H1 (cell line): ENCODE results near the gene SULF2. TPM values are rescaled to one million over a fixed set of nuclear protein-coding genes. Genes with fewer than 3 reads are reported as not detected.

Experiments used
- EP300 ChIP-seq, 2 experiments: IDR thresholded peaks; 1 replicate in 1 of 2; 2 replicates in 1 of 2; pipeline ENCODE4 v1.6.1; 2011 to 2012; ENCODE audit warnings: low read depth in 2 of 2, low read length in 2 of 2, mild to moderate bottlenecking in 2 of 2, borderline replicate concordance in 1 of 2, inconsistent platforms in 1 of 2, moderate library complexity in 1 of 2
- HDAC6 ChIP-seq: IDR thresholded peaks from one replicate; pipeline ENCODE4 v1.7.1; 2012; ENCODE audit warnings: low read depth, mild to moderate bottlenecking, inconsistent platforms, low read length, moderate library complexity
- NRF1 ChIP-seq: IDR thresholded peaks from 2 replicates; pipeline ENCODE4 v1.6.1; 2011; ENCODE audit warnings: mild to moderate bottlenecking, low read depth, low read length, improper control_type of control experiment
- POLR2AphosphoS5 ChIP-seq: IDR thresholded peaks from 2 replicates; pipeline ENCODE4 v1.6.1; 2011; ENCODE audit warnings: low read depth, low read length
- POU5F1 ChIP-seq: IDR thresholded peaks from 2 replicates; pipeline ENCODE4 v1.6.1; 2011; ENCODE audit warnings: low read depth, mild to moderate bottlenecking, low read length, moderate library complexity
- SP2 ChIP-seq: IDR thresholded peaks from 2 replicates; pipeline ENCODE4 v1.6.1; 2012; ENCODE audit warnings: mild to moderate bottlenecking, low read length, inconsistent platforms
- SP4 ChIP-seq: IDR thresholded peaks from 2 replicates; pipeline ENCODE4 v1.6.1; 2012; ENCODE audit warnings: low read length, inconsistent platforms
- polyA plus RNA-seq, 7 experiments: library from polyadenylated mRNA; depleted of rRNA in 3 of 7; stranded (reverse) in 5 of 7; unstranded in 2 of 7; fragments of >200 nt in 5 of 7; fragments of 200-250 nt in 2 of 7; gene quantifications; 1 replicate in 5 of 7; 2 replicates in 1 of 7; 4 replicates in 1 of 7; pipeline versions ENCODE4 v1.2.1 to v1.2.3, GENCODE V29; 2011 to 2013; ENCODE audit warnings: missing spikeins in 2 of 7, mixed read lengths in 2 of 7
- total RNA-seq: library from RNA; stranded (reverse); fragmentation: NEBNext Ultra II Directional; extraction: Animal tissue kit (Norgen Biotek cat#: 25700); gene quantifications from 2 replicates; pipeline ENCODE4 v1.2.1, GENCODE V29; 2021
- TF ChIP-seq, protein P1 (sequence below): fragments of 300-600 bp; sonication (generic); IDR thresholded peaks from 2 replicates; pipeline ENCODE4 v1.7.1; 2012; ENCODE audit warnings: low read length, moderate library complexity, mild to moderate bottlenecking, inconsistent platforms; ENCODE audit not compliant: insufficient replicate concordance
- TF ChIP-seq, protein P2 (sequence below): IDR thresholded peaks from 2 replicates; pipeline ENCODE4 v1.6.1; 2011; ENCODE audit warnings: low read length, improper control_type of control experiment
- TF ChIP-seq, protein P3 (sequence below): IDR thresholded peaks from 2 replicates; pipeline ENCODE4 v1.6.1; 2011; ENCODE audit warnings: low read depth, mild to moderate bottlenecking, low read length; ENCODE audit not compliant: insufficient read depth

The SULF2 gene
- total and polyA plus RNA-seq, 2 of the 8 experiments (the other 6 are each of a cell fraction or from before 2014, with no cell fraction given): 15.7 to 28.2 TPM

DNA sequence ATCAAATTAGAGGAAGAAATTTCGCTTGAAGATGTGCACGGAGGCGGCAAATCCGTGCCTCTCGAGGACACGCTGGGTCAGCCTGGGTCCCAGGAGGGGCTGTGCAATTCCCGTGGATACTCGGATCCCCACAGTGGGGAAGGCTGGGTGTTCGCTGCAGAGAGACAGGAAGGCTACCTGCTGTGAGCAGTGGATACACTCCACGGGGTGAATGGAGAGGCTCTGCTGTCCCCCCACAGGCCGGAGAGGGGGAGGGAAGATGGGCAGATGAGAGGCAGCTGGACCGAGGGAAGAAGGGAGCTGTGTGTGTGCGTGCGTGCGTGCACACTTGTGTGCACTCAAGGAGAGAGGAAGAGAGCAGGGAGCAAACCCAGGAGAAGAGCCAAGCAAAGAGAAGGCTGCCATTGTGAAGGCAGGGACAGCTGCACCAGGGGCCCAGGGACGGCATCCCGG is 57.3 kb downstream of the SULF2 start (continued):
- TF ChIP-seq, protein P1, sequence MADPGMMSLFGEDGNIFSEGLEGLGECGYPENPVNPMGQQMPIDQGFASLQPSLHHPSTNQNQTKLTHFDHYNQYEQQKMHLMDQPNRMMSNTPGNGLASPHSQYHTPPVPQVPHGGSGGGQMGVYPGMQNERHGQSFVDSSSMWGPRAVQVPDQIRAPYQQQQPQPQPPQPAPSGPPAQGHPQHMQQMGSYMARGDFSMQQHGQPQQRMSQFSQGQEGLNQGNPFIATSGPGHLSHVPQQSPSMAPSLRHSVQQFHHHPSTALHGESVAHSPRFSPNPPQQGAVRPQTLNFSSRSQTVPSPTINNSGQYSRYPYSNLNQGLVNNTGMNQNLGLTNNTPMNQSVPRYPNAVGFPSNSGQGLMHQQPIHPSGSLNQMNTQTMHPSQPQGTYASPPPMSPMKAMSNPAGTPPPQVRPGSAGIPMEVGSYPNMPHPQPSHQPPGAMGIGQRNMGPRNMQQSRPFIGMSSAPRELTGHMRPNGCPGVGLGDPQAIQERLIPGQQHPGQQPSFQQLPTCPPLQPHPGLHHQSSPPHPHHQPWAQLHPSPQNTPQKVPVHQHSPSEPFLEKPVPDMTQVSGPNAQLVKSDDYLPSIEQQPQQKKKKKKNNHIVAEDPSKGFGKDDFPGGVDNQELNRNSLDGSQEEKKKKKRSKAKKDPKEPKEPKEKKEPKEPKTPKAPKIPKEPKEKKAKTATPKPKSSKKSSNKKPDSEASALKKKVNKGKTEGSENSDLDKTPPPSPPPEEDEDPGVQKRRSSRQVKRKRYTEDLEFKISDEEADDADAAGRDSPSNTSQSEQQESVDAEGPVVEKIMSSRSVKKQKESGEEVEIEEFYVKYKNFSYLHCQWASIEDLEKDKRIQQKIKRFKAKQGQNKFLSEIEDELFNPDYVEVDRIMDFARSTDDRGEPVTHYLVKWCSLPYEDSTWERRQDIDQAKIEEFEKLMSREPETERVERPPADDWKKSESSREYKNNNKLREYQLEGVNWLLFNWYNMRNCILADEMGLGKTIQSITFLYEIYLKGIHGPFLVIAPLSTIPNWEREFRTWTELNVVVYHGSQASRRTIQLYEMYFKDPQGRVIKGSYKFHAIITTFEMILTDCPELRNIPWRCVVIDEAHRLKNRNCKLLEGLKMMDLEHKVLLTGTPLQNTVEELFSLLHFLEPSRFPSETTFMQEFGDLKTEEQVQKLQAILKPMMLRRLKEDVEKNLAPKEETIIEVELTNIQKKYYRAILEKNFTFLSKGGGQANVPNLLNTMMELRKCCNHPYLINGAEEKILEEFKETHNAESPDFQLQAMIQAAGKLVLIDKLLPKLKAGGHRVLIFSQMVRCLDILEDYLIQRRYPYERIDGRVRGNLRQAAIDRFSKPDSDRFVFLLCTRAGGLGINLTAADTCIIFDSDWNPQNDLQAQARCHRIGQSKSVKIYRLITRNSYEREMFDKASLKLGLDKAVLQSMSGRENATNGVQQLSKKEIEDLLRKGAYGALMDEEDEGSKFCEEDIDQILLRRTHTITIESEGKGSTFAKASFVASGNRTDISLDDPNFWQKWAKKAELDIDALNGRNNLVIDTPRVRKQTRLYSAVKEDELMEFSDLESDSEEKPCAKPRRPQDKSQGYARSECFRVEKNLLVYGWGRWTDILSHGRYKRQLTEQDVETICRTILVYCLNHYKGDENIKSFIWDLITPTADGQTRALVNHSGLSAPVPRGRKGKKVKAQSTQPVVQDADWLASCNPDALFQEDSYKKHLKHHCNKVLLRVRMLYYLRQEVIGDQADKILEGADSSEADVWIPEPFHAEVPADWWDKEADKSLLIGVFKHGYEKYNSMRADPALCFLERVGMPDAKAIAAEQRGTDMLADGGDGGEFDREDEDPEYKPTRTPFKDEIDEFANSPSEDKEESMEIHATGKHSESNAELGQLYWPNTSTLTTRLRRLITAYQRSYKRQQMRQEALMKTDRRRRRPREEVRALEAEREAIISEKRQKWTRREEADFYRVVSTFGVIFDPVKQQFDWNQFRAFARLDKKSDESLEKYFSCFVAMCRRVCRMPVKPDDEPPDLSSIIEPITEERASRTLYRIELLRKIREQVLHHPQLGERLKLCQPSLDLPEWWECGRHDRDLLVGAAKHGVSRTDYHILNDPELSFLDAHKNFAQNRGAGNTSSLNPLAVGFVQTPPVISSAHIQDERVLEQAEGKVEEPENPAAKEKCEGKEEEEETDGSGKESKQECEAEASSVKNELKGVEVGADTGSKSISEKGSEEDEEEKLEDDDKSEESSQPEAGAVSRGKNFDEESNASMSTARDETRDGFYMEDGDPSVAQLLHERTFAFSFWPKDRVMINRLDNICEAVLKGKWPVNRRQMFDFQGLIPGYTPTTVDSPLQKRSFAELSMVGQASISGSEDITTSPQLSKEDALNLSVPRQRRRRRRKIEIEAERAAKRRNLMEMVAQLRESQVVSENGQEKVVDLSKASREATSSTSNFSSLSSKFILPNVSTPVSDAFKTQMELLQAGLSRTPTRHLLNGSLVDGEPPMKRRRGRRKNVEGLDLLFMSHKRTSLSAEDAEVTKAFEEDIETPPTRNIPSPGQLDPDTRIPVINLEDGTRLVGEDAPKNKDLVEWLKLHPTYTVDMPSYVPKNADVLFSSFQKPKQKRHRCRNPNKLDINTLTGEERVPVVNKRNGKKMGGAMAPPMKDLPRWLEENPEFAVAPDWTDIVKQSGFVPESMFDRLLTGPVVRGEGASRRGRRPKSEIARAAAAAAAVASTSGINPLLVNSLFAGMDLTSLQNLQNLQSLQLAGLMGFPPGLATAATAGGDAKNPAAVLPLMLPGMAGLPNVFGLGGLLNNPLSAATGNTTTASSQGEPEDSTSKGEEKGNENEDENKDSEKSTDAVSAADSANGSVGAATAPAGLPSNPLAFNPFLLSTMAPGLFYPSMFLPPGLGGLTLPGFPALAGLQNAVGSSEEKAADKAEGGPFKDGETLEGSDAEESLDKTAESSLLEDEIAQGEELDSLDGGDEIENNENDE: no peak
- TF ChIP-seq, protein P2, sequence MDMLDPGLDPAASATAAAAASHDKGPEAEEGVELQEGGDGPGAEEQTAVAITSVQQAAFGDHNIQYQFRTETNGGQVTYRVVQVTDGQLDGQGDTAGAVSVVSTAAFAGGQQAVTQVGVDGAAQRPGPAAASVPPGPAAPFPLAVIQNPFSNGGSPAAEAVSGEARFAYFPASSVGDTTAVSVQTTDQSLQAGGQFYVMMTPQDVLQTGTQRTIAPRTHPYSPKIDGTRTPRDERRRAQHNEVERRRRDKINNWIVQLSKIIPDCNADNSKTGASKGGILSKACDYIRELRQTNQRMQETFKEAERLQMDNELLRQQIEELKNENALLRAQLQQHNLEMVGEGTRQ: no peak
- no peak for TF ChIP-seq POLR2AphosphoS5
- TF ChIP-seq POU5F1: no peak
- TF ChIP-seq HDAC6: no peak
- TF ChIP-seq SP2: no peak
- no peak for TF ChIP-seq NRF1
- no peak for TF ChIP-seq EP300 (IDR thresholded peaks at IDR 0.05; ENCODE audit: borderline replicate concordance in 1 of 2, low read depth in 2 of 2, low read length in 2 of 2)
- TF ChIP-seq, protein P3, sequence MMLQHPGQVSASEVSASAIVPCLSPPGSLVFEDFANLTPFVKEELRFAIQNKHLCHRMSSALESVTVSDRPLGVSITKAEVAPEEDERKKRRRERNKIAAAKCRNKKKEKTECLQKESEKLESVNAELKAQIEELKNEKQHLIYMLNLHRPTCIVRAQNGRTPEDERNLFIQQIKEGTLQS: no peak
- TF ChIP-seq SP4: no peak
- TF ChIP-seq, all 59 proteins: peak for 0
